ENCODE data around the gene TTC21A.

The TTC21A gene

GRCh38 chr3:39184081-39184967, 76.8 kb downstream of the TTC21A start:
- TF ChIP-seq CREB1 (IDR thresholded peaks at IDR 0.05; ENCODE audit: low read depth) (no peak), TCF12 (IDR thresholded peaks at IDR 0.05; ENCODE audit: low read depth) (no peak), RAD21 (IDR thresholded peaks at IDR 0.05; ENCODE audit: low read depth) (no peak), ZBTB7A (IDR thresholded peaks at IDR 0.05; ENCODE audit: low read depth) (no peak), MAX (IDR thresholded peaks at IDR 0.05) (no peak), TEAD4 (IDR thresholded peaks at IDR 0.05) (no peak), FOXM1 (IDR thresholded peaks at IDR 0.05; ENCODE audit: borderline replicate concordance, low read depth) (no peak), TAF1 (IDR thresholded peaks at IDR 0.05; ENCODE audit: low read depth) (no peak), NFIC (IDR thresholded peaks at IDR 0.05) (no peak), USF1 (IDR thresholded peaks at IDR 0.05) (no peak), CEBPB (IDR thresholded peaks at IDR 0.05) (no peak), EP300 (IDR thresholded peaks at IDR 0.05; ENCODE audit: borderline replicate concordance) (no peak)

- TF ChIP-seq RAD21 (IDR thresholded peaks at IDR 0.05; ENCODE audit: low read depth) (no peak), REST (IDR thresholded peaks at IDR 0.05; ENCODE audit: low read depth) (no peak), TAF1 (IDR thresholded peaks at IDR 0.05; ENCODE audit: low read depth) (no peak), CEBPB (IDR thresholded peaks at IDR 0.05) (no peak), YY1 (IDR thresholded peaks at IDR 0.05; ENCODE audit: low read depth) (no peak), TEAD4 (IDR thresholded peaks at IDR 0.05) (no peak), CREB1 (IDR thresholded peaks at IDR 0.05; ENCODE audit: low read depth) (no peak), MAX (IDR thresholded peaks at IDR 0.05) (no peak), EGR1 (IDR thresholded peaks at IDR 0.05) (no peak), ZBTB7A (IDR thresholded peaks at IDR 0.05; ENCODE audit: low read depth) (no peak), NFIC (IDR thresholded peaks at IDR 0.05) (no peak), TCF12 (IDR thresholded peaks at IDR 0.05; ENCODE audit: low read depth) (no peak), EP300 (IDR thresholded peaks at IDR 0.05; ENCODE audit: borderline replicate concordance) (no peak), FOXM1 (IDR thresholded peaks at IDR 0.05; ENCODE audit: borderline replicate concordance, low read depth) (no peak), USF1 (IDR thresholded peaks at IDR 0.05) (no peak)
These were observed 77.4 kb downstream of the TTC21A start for GRCh38 chr3:39184968-39185285.

- TF ChIP-seq FOXM1 (IDR thresholded peaks at IDR 0.05; ENCODE audit: borderline replicate concordance, low read depth), result no peak
- no peak for TF ChIP-seq YY1 (IDR thresholded peaks at IDR 0.05; ENCODE audit: low read depth)
- TF ChIP-seq EP300 (IDR thresholded peaks at IDR 0.05; ENCODE audit: borderline replicate concordance), result no peak
- no peak for TF ChIP-seq CREB1 (IDR thresholded peaks at IDR 0.05; ENCODE audit: low read depth)
- no peak for TF ChIP-seq REST (IDR thresholded peaks at IDR 0.05; ENCODE audit: low read depth)
- TF ChIP-seq ZBTB7A (IDR thresholded peaks at IDR 0.05; ENCODE audit: low read depth), result no peak
- TF ChIP-seq TEAD4 (IDR thresholded peaks at IDR 0.05), result no peak
- TF ChIP-seq MAX (IDR thresholded peaks at IDR 0.05), result no peak
- no peak for TF ChIP-seq TAF1 (IDR thresholded peaks at IDR 0.05; ENCODE audit: low read depth)
- no peak for TF ChIP-seq CEBPB (IDR thresholded peaks at IDR 0.05)
- no peak for TF ChIP-seq USF1 (IDR thresholded peaks at IDR 0.05)
These were observed 78.0 kb downstream of the TTC21A start for GRCh38 chr3:39185326-39185958.

- TF ChIP-seq MAX (IDR thresholded peaks at IDR 0.05) (no peak), YY1 (IDR thresholded peaks at IDR 0.05; ENCODE audit: low read depth) (no peak), ZBTB7A (IDR thresholded peaks at IDR 0.05; ENCODE audit: low read depth) (no peak), CREB1 (IDR thresholded peaks at IDR 0.05; ENCODE audit: low read depth) (no peak), CEBPB (IDR thresholded peaks at IDR 0.05) (no peak), FOXM1 (IDR thresholded peaks at IDR 0.05; ENCODE audit: borderline replicate concordance, low read depth) (no peak), NFIC (IDR thresholded peaks at IDR 0.05) (no peak)
These were observed 78.6 kb downstream of the TTC21A start for GRCh38 chr3:39185959-39186691.
